Esophagus squamous epithelium (tissue), 4 donors: Measurements from ENCODE around the gene OCIAD2.

Source experiments
- CTCF ChIP-seq, 6 experiments: fragments of 450-650 bp in 4 of 6; fragments of 200-600 bp in 2 of 6; sonication (generic) in 2 of 6; IDR thresholded peaks; one replicate each; pipeline ENCODE4 v1.5.1; 2016 to 2019; ENCODE audit warnings: antibody characterized with exemption in 6 of 6, mild to moderate bottlenecking in 4 of 6, moderate library complexity in 4 of 6
- POLR2A ChIP-seq, 4 donors: fragments of 450-650 bp; IDR thresholded peaks; one replicate each; pipeline ENCODE4 v1.6.1; 2017; ENCODE audit warnings: antibody characterized with exemption in 4 of 4, mild to moderate bottlenecking in 4 of 4, moderate library complexity in 3 of 4

- TF ChIP-seq CTCF (IDR thresholded peaks at IDR 0.05) (no peak), POLR2A (IDR thresholded peaks at IDR 0.05) (no peak)
Observed at GRCh38 chr4:48949086-48949485, 42.5 kb upstream of the OCIAD2 start.
